Measurements from ENCODE around the gene STMND1.
A peak's percentile ranks its signal among the peaks of the same experiment; 100 is the strongest.

The STMND1 gene

DNA sequence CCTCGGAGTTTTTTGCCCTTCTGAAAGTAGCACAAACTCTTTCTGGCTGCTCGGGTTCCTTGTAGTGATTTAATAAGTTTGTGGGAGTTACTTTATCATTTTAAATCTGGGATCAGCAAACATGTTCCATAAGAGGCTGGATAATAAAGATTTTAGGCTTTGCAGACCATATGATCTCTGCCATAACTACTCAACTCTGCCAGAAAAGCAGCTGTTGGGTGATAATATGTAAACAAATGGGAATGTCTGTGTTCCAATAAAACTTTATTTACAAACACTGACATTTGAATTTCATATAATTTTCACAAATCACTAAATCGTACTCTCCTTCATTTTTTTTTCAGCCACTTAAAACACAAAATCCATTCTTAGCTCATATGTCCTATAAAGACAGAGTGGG lies 3.9 kb upstream of the STMND1 start:
- H3K4me3 ChIP-seq (ENCODE audit: low read depth, low read length) = no peak overlapping the region

DNA sequence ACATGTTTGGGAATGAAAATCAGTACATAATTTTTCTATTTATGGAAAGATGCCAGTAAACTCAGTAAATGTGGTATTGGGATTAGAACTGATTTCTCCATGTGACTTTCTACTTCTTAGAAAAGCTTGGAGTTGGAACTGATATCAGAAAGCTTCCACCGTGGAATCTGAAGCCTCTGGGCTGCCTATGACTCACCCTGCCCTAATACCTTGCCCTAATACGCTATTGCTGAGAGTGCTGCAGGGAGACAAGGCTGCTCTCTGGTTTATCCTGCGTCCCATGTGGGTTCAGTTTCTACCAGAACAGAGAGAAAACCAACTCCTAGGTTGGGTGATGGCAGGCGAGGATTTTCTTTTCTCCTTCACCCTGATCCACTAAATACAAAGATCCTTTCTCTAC lies 3.3 kb upstream of the STMND1 start:
- no peak overlapping the region for H3K4me3 ChIP-seq (ENCODE audit: low read depth, low read length)

DNA sequence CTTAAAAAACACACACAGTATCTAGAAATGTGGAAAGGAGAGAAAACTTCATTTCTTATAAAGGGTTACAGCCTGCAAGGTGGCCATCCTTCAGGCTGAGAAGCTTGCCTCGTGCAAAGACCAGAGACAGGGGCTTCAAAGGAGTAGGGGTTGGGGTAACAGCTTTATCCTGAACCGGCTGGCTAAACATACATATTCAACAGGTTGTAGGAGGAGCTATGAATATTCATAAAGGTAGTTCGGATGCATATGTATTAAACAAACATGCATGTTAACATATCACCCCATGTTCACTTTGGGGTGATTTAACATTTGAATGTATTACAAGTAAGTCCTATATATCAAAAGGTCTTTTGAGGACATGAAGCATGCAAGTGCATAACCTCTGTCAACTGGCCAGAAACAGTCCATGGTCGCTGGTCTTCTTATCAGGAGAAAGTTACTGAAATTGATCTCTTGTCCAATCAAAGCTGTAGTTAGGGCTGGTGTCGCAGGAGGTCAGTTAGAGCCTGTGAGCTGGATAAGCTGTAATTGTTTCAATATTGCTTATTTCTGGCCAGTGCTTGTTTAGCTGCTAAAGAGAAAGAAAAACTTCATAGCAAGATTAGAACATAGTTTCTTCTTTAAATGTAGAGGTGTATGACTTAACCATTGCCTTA lies 2.3 kb upstream of the STMND1 start:
- no peak overlapping the region for H3K4me3 ChIP-seq (ENCODE audit: low read depth, low read length)

DNA sequence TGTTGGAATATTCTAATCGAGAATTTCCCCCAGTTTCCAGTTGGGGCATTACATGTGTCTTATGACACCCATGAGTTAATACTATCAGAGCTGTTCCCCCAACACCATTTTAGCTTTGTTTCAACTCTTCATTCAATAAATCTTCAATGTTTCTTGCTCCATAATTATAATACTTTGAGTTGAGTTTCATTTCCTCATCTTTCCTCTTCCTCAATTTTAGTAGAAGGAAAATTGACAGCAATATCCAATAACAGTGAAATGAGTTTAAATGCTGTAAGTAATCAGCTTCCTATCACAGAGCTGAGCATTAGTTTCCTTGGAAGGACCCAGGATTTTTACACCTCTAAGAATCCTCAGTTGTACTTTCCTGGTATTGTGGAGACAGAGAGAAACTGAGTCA lies 1.0 kb upstream of the STMND1 start:
- H3K4me3 ChIP-seq (ENCODE audit: low read depth, low read length) = no peak overlapping the region

DNA sequence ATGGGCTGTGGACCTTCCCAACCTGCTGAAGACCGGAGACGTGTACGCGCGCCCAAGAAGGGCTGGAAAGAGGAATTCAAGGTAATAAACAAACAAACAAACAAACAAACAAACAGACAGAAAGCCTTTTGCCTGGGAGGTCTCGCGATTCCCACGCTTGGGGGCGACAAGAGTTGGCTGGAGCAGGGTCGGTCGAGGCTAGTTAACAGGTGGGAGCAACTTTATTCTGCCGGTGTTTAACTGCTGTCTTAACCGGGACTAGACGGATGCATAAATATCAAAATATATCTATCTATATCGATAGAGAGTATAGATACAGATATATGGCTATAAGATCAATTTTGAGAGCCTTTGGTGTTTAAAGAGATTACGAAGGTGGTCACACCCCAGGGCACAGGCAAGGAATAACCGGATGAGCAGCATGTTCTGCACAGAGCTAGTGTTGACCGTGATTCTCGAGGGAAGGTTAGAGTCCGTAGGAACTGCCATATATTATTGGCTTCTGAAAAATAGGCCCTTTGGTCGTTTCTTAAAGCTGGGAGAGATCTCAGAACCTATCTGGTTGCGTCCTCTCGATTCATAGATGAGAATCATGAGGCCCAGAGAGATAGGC lies 514 bp downstream of the STMND1 start:
- peak overlapping the region; percentile 53 for H3K4me3 ChIP-seq (ENCODE audit: low read depth, low read length)

DNA sequence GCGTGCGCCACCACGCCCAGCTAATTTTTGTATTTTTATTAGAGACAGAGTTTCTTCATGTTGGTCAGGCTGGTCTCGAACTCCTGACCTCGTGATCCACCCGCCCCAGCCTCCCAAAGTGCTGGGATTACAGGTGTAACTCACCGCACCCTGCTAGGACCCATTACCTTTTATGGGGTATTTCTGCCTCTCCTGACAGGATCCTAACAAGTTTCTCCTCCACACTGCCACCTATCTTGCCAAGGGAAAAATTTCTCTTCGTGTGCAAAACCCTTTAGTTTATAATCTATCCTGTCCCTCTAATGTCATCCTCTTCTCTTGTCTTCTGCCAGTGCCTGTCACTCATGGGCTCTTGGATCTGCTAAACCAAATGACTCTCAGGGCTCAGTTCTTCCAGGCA lies 1.9 kb downstream of the STMND1 start:
- H3K4me3 ChIP-seq (ENCODE audit: low read depth, low read length) = no peak overlapping the region

DNA sequence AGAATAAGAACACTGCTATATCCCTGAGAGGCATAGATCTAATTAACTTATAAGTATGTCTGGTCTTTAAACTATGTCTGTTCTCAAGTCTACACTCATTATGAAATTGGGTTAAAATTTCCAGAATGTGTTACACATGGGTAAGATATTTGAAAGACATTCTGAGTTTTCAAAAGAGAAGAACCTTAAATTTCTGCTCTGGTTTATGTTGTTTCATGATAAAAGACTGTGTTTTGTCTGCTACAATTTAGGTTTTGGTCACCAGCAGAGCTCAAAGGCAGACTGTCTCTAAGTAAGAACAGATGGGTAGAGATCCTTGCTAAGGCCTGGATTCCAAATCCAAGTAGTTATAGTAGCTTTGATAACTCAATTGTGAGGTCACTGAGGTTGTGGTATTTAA lies 6.0 kb downstream of the STMND1 start:
- no peak overlapping the region for H3K4me3 ChIP-seq (ENCODE audit: low read depth, low read length)

DNA sequence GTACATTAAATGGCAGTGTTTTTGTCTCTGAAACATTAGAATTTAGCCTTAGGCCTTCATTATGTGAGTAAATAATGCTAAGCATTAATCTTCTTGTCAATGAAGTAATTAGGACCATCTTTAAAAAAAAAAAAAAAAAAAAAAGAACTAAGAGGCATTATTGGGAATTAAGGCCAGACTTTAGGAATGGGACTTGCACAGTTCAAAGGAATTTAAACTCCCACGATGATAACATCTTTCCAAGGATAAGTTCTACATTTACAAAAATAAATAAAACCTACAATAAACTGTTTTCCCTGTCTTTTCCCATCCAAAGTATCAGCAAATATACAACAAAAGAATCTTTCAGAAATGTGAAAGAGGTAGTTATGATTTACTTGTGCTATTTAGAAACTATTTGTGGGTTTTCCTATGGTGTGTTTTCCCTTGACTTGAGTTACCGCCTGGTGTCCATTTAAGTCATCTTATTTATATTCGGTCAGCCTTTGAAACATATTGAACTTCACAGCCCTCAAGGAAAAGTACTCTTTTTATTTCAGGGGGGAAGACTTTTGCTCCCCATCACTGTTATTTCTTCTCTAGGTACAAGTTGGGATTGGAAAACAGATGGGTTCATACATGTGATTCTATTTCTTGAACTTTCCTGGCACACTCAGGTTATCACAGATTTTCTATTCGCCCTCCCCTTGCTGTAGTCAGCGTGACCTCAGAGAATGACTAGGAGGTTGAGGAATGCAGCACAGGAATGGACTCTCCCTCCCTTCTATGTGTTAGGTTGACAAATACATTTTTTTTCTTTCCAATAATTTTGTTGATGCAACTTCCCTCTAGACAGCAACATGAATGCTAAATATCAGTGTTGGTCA lies 13.6 kb downstream of the STMND1 start:
- no peak overlapping the region for H3K4me3 ChIP-seq (ENCODE audit: low read depth, low read length)

DNA sequence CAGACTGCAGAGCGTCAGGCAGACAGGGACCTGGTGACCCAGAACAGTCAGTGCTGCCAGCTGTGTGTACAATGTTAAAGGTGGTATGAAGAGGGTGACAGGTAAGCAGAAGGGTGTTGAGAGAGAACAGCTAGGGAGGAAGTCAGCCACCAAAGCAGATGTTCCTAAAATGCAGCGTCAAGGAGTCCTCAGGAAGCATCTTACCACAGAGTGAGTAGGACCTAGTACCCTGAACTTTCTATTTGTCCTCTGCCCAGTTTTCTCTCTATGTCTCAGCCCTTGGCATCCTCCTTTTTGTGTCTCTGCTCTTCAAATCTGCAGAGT lies 14.2 kb downstream of the STMND1 start:
- H3K4me3 ChIP-seq (ENCODE audit: low read depth, low read length) = no peak overlapping the region

DNA sequence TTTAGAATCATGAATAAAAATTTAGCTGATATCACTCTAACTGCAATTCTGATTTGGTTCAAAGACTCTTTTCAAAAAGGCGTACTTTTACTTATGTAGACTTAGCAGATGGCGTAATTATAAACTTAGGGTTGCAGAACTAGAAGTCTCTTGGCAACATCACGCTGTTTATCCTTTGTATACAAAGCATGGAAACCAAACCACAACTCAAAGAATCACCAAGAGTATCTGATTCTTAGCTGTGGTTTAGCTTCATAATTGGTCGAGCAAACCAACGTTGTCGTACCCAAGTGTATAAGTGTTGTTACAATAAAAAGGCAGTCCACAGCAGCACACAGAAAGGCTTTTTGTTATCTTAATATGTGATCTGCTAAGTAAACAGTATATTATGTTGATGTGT lies 18.2 kb downstream of the STMND1 start:
- no peak overlapping the region for H3K4me3 ChIP-seq (ENCODE audit: low read depth, low read length)

DNA sequence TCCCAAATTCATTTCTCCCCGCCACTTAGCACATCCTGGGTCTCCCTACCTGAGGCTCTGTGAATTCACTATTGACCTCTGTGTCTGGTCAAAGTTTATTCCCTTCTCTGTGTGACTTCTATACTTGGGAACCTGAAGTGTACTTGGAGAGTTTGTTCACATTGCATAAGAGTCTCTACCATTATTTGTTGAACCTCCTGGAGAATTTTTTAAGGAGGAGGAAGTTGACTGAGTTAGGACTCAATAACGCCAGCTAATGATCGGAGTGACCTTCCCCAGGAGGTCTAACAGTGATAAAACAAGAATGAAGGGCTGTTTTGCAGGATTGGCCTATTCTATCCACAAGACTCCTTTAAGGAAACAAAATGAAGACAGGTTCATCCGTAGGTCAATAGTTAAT lies 23.6 kb downstream of the STMND1 start:
- H3K4me3 ChIP-seq (ENCODE audit: low read depth, low read length) = no peak overlapping the region

DNA sequence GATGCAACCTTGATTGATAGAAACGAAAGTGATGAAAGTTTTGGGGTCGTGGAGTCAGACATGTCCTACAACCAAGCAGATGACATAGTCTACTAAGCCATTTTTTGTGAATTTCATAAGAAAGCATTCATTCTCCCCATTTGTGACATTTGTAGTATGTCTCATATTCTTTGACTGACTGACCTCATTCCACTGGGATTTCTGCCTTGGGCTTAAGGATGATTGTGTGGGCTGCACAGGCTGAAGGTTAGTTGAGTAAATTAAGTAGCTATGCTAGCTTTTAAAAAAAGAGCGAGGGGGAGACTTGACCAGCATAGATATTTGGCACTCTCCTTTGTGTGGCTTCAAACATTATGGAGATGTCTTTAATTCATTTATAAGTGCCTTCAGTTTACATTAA lies 28.9 kb downstream of the STMND1 start:
- no peak overlapping the region for H3K4me3 ChIP-seq (ENCODE audit: low read depth, low read length)

DNA sequence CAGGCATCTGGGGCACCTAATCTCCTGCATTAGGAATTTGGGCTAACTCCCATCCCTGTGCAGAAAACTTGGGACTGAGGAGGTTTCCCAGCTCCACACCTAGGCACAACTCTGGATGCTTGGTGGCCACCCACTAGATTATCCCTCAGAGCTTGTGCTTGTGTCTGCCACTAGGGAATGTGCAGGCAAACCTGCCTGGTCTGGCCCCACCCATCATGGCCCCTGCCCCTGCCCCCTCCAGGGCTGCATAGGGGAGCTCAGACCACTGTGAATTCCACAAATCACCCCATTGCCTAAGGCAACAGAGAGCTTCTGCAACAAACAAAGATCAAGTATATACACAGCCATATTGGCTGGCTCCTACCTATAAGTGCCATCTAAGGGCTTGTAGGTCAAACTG lies 31.1 kb downstream of the STMND1 start:
- H3K4me3 ChIP-seq (ENCODE audit: low read depth, low read length) = no peak overlapping the region

DNA sequence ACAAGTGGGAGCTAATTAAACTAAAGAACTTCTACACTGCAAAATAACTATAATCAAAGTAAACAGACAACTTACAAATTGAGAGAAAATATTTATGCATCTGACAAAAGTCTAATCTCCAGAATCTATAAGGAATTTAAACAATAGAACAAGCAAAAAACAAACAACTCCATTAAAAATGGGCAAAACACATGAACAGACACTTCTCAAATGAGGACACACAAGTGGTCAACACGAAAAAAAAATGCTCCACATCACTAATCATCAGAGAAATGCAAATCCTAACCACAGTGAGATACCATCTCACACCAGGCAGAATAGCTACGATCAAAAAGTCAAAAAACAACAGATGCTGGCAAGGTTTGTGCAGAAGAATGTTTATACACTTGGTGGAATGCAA lies 36.2 kb downstream of the STMND1 start:
- H3K4me3 ChIP-seq (ENCODE audit: low read depth, low read length) = no peak overlapping the region

DNA sequence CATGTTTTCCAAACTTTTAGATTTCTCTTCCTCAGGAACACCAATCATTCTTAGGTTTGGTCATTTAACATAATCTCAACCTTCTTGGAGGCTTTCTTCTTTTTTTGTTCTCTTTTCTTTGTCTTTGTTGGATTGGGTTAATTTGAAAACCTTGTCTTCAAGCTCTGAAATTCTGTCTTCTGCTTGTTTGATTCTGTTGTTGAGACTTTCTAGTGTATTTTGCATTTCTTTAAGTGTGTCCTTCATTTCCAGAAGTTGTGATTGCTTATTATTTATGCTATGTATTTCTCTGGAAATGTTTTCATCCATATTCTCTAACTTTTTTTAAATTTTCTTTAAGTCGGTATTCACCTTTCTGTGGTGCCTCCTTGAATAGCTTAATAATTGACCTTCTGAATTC lies 42.2 kb downstream of the STMND1 start:
- H3K4me3 ChIP-seq (ENCODE audit: low read depth, low read length) = no peak overlapping the region

DNA sequence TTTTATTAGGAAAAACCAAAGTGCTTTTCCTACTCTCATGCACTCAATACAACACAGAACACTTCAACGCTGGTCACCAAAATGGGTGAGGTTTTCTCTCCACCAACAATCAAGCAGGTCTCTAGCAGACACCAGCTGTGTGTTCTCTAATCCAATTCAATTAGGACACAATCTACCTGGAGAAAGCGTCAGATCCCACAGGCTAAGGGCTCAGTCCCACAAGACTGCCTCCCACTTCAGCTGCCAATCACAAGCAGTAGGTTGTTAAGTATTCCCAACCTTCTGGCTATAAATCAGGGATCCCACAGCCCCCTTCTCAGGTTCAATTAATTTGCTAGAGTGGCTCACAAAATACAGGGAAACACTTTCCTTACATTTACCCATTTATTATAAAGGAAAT lies 47.7 kb downstream of the STMND1 start:
- H3K4me3 ChIP-seq (ENCODE audit: low read depth, low read length) = no peak overlapping the region

DNA sequence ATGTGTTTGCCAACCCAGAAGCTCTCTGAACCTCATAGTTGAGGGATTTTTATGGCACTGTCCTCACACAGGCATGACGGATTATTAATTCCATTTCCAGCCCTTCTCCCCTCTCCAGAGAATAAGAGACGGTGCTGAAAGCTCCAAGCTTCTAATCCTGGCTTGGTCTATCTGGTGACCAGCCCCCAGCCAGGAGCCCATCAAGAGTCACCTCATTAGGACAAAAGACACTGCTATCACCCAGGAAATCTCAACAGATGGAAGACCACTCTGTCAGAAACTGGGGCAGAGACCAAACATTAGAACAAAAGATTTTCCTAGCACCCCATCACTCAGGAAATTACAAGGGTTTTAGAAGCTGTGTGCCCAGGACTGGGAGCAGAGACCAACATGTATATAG lies 48.2 kb downstream of the STMND1 start:
- no peak overlapping the region for H3K4me3 ChIP-seq (ENCODE audit: low read depth, low read length)

DNA sequence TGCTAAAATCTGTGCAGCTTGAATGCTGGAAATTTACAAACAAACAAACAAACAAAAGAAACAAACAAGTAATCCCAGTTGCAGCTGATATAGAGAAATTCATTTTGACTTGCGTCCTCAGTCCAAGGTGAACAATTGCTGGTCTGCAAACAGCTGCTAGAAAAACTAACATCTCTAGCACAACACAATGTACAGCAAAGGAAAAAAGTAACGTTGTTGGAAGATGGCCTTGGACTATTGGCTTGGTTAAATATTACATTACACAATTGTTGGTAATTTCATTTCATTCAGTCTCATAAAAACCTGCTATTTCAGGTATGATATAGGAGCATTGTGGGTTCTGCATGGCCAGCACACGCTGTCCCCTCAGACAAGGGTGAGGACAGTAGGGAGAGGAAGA lies 50.0 kb downstream of the STMND1 start:
- no peak overlapping the region for H3K4me3 ChIP-seq (ENCODE audit: low read depth, low read length)

DNA sequence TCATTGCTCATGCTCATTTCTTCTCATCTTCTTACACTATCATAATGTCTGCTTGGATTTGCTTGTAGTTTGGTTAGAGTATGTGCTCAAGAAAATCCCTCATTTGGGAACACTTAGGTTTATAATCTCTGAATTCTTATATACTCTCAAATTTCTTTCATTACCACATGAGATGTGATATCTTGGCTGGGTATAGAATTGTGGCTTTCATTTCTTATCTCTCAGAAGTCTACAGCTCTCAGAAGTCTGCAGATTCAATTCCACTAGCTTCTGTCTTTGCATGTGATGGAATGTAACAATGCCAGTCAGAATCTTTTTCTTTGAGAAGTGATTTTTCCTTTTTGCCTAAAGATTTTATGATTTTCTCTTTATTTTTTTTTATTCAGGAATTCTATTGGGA lies 50.9 kb downstream of the STMND1 start:
- H3K4me3 ChIP-seq (ENCODE audit: low read depth, low read length) = no peak overlapping the region

DNA sequence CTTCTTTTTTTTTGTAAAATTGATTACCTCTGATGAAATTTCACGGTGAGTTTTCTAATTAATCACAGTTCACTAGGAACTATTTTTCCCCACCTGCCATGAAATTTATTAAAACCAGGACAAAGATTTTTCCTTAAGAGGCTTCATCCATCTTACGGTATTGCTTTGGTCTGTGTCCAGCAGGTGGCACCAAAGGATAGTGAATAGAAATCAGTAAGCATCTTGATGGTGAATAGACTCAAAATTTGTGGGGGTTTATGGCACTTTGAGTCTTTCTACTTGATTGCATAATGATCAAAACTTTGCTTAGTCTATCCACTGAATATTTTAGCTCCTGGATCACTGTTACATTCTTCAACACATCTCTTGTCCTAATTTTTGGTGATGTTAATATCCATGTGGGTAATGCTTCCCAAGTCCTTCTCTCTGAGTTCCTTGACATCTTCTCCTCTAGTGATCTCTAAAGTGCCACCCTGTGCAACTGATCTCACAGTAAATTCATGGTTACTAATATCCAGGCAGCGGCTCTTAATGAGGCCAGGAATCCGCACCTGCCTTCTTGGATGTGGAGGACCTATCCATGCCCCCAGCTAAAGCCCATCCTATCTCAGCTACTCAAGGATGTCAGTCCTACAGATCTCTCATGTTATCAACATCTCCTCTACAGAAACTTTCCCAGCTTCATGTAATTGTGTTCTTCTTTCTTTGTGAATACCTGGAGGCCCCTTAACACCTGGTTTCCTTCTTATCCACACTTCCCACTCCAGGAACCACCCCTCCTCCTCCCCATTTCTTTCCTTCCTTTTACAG lies 54.5 kb downstream of the STMND1 start:
- H3K4me3 ChIP-seq (ENCODE audit: low read depth, low read length) = no peak overlapping the region

DNA sequence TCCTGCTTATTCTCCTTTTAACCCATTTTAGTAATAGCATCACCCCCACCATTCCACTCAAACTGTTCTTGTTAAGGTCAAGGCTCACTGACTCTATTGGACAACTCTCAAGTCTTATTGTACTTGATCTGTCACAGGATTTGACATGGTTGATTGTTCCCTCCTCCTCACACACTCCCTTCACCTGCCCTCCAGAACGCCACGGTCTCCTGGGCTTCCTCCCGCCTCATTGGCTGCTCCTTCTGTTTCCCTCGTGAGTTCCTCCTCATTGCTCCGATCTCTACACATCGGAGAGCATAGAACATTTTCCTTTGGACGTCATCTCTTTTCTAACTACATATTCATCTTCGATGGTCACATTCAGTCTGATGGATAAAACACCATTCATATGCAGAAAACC lies 55.1 kb downstream of the STMND1 start:
- no peak overlapping the region for H3K4me3 ChIP-seq (ENCODE audit: low read depth, low read length)

DNA sequence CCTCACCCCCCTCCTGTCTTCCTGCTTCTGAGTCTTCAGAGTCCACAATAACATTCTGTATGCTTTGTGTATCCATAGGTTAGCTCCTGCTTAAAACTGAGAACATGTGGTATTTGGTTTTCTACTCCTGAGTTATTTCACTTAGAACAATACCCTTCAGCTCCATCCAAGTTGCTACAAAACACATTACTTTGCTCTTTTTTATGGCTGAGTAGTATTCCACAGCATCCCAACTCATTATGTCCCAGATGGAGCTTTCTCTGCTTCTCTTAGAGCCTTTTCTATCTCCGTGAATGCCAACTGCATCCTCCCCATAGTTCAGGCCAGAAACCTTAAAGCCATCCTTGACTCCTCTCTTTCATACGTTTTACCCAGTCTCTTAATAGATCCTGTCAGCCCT lies 55.8 kb downstream of the STMND1 start:
- no peak overlapping the region for H3K4me3 ChIP-seq (ENCODE audit: low read depth, low read length)

Measured in iPS-11a (cell line).